H1 (cell line): ENCODE measurements around the gene SSR2. TPM values are rescaled to one million over a fixed set of nuclear protein-coding genes. Genes with fewer than 3 reads are reported as not detected.

Source experiments
- GTF2F1 ChIP-seq: IDR thresholded peaks from 2 replicates; pipeline ENCODE4 v1.6.1; 2012; ENCODE audit warnings: low read depth, low read length, improper control_type of control experiment, borderline replicate concordance
- MAFK ChIP-seq: IDR thresholded peaks from 2 replicates; pipeline ENCODE4 v1.6.1; 2012; ENCODE audit warnings: low read depth, mild to moderate bottlenecking, improper control_type of control experiment, low read length
- polyA plus RNA-seq, 7 experiments: library from polyadenylated mRNA; depleted of rRNA in 3 of 7; stranded (reverse) in 5 of 7; unstranded in 2 of 7; fragments of >200 nt in 5 of 7; fragments of 200-250 nt in 2 of 7; gene quantifications; 1 replicate in 5 of 7; 2 replicates in 1 of 7; 4 replicates in 1 of 7; pipeline versions ENCODE4 v1.2.1 to v1.2.3, GENCODE V29; 2011 to 2013; ENCODE audit warnings: missing spikeins in 2 of 7, mixed read lengths in 2 of 7
- total RNA-seq: library from RNA; stranded (reverse); fragmentation: NEBNext Ultra II Directional; extraction: Animal tissue kit (Norgen Biotek cat#: 25700); gene quantifications from 2 replicates; pipeline ENCODE4 v1.2.1, GENCODE V29; 2021

SSR2 gene
- total and polyA plus RNA-seq, 2 of the 8 experiments (the other 6 are each of a cell fraction or from before 2014, with no cell fraction given) = 190 to 648 TPM

DNA sequence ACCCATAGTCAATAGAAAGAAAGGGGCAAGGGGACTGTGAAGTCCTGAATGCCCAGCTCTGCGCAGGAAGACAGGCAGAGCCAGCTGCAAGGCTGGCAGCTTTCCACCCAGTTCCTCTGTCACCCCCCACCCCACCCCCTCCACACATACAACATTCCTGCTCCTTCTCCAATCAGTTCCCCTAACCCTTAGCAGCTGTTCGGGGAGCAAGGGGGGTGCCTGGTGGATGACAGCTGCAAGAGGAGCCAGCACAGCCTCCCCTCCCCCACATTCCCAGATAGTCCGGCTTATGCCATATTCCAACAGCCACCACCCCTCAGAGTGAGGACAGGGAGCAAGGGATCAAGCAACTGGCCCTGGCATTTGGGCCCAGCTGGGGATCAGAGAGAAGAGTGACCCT, 52.1 kb downstream of the SSR2 start (continued):
- TF ChIP-seq GTF2F1 = no peak
- TF ChIP-seq MAFK = no peak
